Gastroesophageal sphincter (tissue), 4 donors: ENCODE results near the gene VAMP7. TPM values are rescaled to one million over a fixed set of nuclear protein-coding genes. Genes with fewer than 3 reads are reported as not detected.

ENCODE experiments used
- ATAC-seq: fragments of 150-250 bp; one replicate; pipeline ENCODE4 v1.9.1; 2016; ENCODE audit warnings: mild to moderate bottlenecking, moderate library complexity
- H3K27ac ChIP-seq, 4 donors: fragments of 200-600 bp; sonication (generic) in 3 of 4; 1 replicate in 3 of 4; 2 replicates in 1 of 4; pipeline ENCODE4 v1.5.1; 2016 to 2019
- H3K27me3 ChIP-seq: fragments of 200-600 bp; sonication (generic); one replicate; pipeline ENCODE4 v1.5.1; 2019
- H3K36me3 ChIP-seq, 2 donors: fragments of 200-600 bp; sonication (generic); one replicate each; pipeline ENCODE4 v1.5.1; 2019; ENCODE audit warnings: control low read depth in 1 of 2
- H3K4me1 ChIP-seq, 3 donors: fragments of 200-600 bp; sonication (generic); 1 replicate in 2 of 3; 2 replicates in 1 of 3; pipeline ENCODE4 v1.5.1; 2016 to 2019; ENCODE audit warnings: control low read depth in 2 of 3
- H3K4me3 ChIP-seq, 2 donors: fragments of 200-600 bp; sonication (generic); one replicate each; pipeline ENCODE4 v1.5.1; 2019; ENCODE audit warnings: mild to moderate bottlenecking in 1 of 2, moderate library complexity in 1 of 2
- H3K9me3 ChIP-seq, 3 donors: fragments of 200-600 bp; sonication (generic); one replicate each; pipeline ENCODE4 v1.5.1; 2017 to 2019; ENCODE audit warnings: control low read depth in 2 of 3
- EP300 ChIP-seq: sonication (generic); formaldehyde crosslinking; IDR thresholded peaks from one replicate; pipeline ENCODE4 v1.6.1; 2017; ENCODE audit warnings: antibody characterized with exemption, mild to moderate bottlenecking
- POLR2A ChIP-seq, 2 donors: fragments of 450-650 bp; IDR thresholded peaks; one replicate each; pipeline ENCODE4 v1.6.1; 2017; ENCODE audit warnings: antibody characterized with exemption in 2 of 2, mild to moderate bottlenecking in 2 of 2, moderate library complexity in 1 of 2
- POLR2AphosphoS5 ChIP-seq: sonication (generic); formaldehyde crosslinking; IDR thresholded peaks from one replicate; pipeline ENCODE4 v1.6.1; 2017; ENCODE audit warnings: antibody characterized with exemption
- WGBS, 2 donors: methylation state at CpG; one replicate each; pipeline ENCODE4 v1.1.5; 2018; ENCODE audit warnings: low coverage in 1 of 2; 5-methylcytosine and 5-hydroxymethylcytosine counted together
- total RNA-seq, 4 donors: library from RNA; depleted of rRNA; stranded (reverse); fragments of >200 nt; gene quantifications; one replicate each; pipeline ENCODE4 v1.1.0, GENCODE V29; 2016
- TF ChIP-seq, protein P1 (sequence below), 4 experiments: fragments of 200-600 bp in 2 of 4; fragments of 450-650 bp in 2 of 4; sonication (generic) in 1 of 4; IDR thresholded peaks; one replicate each; pipeline ENCODE4 v1.5.1; 2017 to 2019; ENCODE audit warnings: antibody characterized with exemption in 4 of 4, mild to moderate bottlenecking in 2 of 4, moderate library complexity in 2 of 4

The VAMP7 gene
- total RNA-seq, 4 donors from 2014 or later, result 25.2 to 45.7 (median 30.4) TPM

DNA sequence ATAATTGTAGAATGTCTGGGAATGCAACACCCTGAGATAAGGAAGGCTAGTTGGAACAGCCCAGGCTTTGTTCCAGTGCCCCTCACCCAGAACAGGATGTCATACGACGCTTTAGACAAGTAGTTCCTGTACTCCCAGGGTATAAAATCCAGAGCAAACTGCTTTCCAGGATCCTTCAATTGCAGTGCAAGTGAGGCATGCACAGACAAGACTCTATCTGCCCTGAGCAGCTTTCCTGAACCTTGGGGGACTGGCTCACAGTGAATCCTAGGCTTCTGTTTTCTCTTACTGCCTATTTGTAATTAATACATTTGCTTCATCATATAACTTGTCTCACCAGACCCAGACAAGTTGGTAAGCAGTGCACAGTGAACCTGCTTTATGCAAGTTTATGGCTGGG, 68.0 kb downstream of the VAMP7 start:
- Histone ChIP-seq H3K4me3 (no peak overlapping the region), H3K27ac (no peak overlapping the region), H3K36me3 (peaks cover 0 to 11% of the 10 kb centered on the region in 2 donors), H3K4me1 (no peaks in the 10 kb centered on the region), H3K9me3 (no peaks in the 10 kb centered on the region), H3K27me3 (peaks cover 5% of the 10 kb centered on the region)
- 30 to 58% methylated on average over 2 of the region's 2 CpGs for WGBS, 2 donors
- TF ChIP-seq, protein P1, sequence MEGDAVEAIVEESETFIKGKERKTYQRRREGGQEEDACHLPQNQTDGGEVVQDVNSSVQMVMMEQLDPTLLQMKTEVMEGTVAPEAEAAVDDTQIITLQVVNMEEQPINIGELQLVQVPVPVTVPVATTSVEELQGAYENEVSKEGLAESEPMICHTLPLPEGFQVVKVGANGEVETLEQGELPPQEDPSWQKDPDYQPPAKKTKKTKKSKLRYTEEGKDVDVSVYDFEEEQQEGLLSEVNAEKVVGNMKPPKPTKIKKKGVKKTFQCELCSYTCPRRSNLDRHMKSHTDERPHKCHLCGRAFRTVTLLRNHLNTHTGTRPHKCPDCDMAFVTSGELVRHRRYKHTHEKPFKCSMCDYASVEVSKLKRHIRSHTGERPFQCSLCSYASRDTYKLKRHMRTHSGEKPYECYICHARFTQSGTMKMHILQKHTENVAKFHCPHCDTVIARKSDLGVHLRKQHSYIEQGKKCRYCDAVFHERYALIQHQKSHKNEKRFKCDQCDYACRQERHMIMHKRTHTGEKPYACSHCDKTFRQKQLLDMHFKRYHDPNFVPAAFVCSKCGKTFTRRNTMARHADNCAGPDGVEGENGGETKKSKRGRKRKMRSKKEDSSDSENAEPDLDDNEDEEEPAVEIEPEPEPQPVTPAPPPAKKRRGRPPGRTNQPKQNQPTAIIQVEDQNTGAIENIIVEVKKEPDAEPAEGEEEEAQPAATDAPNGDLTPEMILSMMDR (IDR thresholded peaks at IDR 0.05), result no peak
- no peak for TF ChIP-seq POLR2AphosphoS5
- no peak for TF ChIP-seq POLR2A (IDR thresholded peaks at IDR 0.05)
- TF ChIP-seq EP300, result no peak
- no peak for ATAC-seq

- ATAC-seq, result no peak
- Histone ChIP-seq H3K27ac (no peak overlapping the region), H3K27me3 (no peaks in the 10 kb centered on the region), H3K36me3 (no peaks in the 10 kb centered on the region), H3K4me1 (no peaks in the 10 kb centered on the region), H3K9me3 (no peaks in the 10 kb centered on the region), H3K4me3 (no peak overlapping the region)
- WGBS, 2 donors, result 60 to 66% methylated on average over 3 of the region's 3 CpGs
- TF ChIP-seq POLR2A (IDR thresholded peaks at IDR 0.05) (no peak), POLR2AphosphoS5 (no peak), EP300 (no peak)
- TF ChIP-seq, protein P1 (IDR thresholded peaks at IDR 0.05), result no peak
Observed at GRCh38 chrX:155951237-155951789, 70.2 kb downstream of the VAMP7 start.

- H3K4me1 ChIP-seq, result no peaks in the 10 kb centered on the region
- H3K4me3 ChIP-seq, result no peak overlapping the region
- no peak for ATAC-seq
- no peak overlapping the region for H3K27ac ChIP-seq
- H3K36me3 ChIP-seq, result no peaks in the 10 kb centered on the region
- no peaks in the 10 kb centered on the region for H3K9me3 ChIP-seq
- TF ChIP-seq, protein P1 (IDR thresholded peaks at IDR 0.05), result no peak
- TF ChIP-seq POLR2A (IDR thresholded peaks at IDR 0.05), result no peak
- TF ChIP-seq EP300, result no peak
- no peak for TF ChIP-seq POLR2AphosphoS5
- no peaks in the 10 kb centered on the region for H3K27me3 ChIP-seq
- WGBS, 2 donors, result 57 to 66% methylated on average over 1 to 3 of the region's 3 CpGs
Observed at GRCh38 chrX:155953055-155953454, 71.9 kb downstream of the VAMP7 start.

DNA sequence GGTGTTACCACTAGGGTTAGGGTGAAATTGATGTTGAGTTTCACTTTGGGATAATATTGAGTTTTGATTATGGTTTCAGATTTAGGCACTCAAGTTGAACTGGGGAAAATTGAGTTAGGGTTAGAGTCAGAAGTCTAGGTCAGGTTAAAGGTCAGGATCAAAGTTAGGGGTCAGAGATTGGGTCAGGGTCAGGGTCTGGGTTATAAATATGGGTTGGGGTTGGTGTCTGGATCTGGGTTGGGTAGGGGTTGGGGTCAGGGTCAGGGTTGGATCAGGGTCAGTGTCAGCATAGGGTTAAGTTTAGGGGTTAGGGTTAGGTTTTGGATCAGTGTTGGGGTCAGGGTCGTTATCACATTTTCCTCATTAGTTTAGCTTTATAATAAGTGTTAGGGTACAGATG, 73.6 kb downstream of the VAMP7 start:
- Histone ChIP-seq H3K27me3 (no peaks in the 10 kb centered on the region), H3K36me3 (no peaks in the 10 kb centered on the region), H3K9me3 (no peaks in the 10 kb centered on the region), H3K4me1 (no peaks in the 10 kb centered on the region), H3K4me3 (no peak overlapping the region), H3K27ac (no peak overlapping the region)
- ATAC-seq, result no peak
- TF ChIP-seq POLR2AphosphoS5 (no peak), POLR2A (IDR thresholded peaks at IDR 0.05) (no peak), EP300 (no peak)
- TF ChIP-seq, protein P1 (IDR thresholded peaks at IDR 0.05), result no peak
- WGBS, 2 donors, result 13 to 38% methylated on average over 1 of the region's 1 CpG

DNA sequence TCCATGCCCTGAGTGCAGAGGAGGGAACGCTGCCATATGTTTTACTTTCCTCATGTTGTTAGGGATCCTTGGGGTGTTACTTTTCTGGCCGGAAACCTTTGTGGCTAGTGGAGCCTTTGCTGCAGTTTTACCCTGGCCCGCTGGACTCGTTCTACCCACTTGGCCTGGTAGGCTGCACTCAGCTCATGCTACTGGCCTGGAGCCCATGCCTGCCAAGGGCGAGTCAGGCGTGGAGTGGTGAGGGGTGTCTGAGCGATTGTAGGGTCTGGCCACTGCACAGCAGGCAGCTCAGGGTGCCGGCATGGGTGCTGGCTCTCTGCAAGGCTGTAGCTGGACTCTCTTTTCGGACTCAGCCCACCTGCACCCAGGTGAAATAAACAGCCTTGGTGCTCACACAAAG, 75.0 kb downstream of the VAMP7 start:
- H3K27ac ChIP-seq, result no peak overlapping the region
- WGBS, 2 donors, result 40 to 100% methylated on average over 1 to 2 of the region's 9 CpGs
- H3K4me1 ChIP-seq, result no peaks in the 10 kb centered on the region
- H3K9me3 ChIP-seq, result no peaks in the 10 kb centered on the region
- no peak for TF ChIP-seq POLR2A (IDR thresholded peaks at IDR 0.05)
- no peak for TF ChIP-seq EP300
- no peak for TF ChIP-seq POLR2AphosphoS5
- TF ChIP-seq, protein P1 (IDR thresholded peaks at IDR 0.05), result no peak
- H3K36me3 ChIP-seq, result no peaks in the 10 kb centered on the region
- no peaks in the 10 kb centered on the region for H3K27me3 ChIP-seq
- H3K4me3 ChIP-seq, result no peak overlapping the region
- no peak for ATAC-seq
